DMS153 treated with DMSO at 0.1 percent for 48 hours (cell line): Measurements from ENCODE around the gene LCLAT1.
"Not testable (repeated sequence)": the region's sequence is repeated elsewhere in the genome, so short reads cannot be mapped to it uniquely, and the experiment has no call there.

Experiments used
- DNase-seq: peaks from one replicate; lab custom pipeline; 2025; ENCODE audit not compliant: unreplicated experiment; lab: John Stamatoyannopoulos, UW

The LCLAT1 gene

DNA sequence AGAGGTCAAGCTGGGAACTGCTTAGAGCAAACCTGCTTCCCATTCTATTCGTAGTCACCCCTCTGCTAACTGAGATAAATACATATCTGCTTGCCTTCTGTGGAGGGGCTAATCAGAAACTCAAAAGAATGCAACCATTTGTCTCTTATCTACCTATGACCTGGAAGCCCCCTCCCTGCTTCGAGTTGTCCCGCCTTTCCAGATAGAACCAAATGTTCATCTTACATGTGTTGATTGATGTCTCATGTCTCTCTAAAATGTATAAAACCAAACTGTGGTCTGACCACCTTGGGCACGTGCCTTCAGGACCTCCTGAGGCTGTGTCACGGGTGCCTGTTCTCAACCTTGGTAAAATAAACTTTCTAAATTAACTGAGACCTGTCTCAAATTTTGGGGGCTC is 66.6 kb downstream of the LCLAT1 start:
- DNase-seq, result not testable (repeated sequence)

DNA sequence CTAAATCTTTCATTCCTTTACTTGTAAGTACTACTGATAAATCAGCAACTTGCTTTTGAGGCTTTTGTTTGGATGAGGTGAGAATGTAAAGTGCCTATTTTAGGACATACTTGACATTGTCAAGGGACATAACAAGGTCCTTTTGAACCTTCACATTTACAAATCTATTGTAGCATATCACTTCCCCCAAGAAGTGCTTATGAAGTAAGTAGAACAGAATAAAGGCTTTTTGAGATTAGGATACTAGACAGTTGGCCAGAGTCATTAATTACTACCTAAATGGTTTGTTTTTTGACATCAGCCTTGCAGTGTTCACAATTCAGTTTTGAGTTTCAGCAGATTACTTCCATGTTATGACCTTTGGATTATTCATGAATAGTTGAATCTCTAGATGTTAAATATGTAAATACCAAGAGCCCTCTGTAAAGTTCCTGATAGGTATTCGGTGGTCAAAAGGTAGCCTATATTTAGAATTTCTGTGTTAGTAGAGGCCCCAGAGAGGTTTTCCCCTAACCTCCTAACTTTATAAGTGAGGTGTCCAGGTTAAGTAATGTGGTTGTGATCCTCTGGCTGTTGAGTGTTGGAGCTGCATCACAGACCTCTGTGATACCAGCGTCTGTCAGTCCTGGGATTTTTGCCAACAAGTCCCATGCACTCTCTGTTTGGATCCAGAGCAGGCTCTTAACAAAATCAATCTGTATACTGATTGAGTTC is 67.2 kb downstream of the LCLAT1 start:
- DNase-seq, result no peak

DNA sequence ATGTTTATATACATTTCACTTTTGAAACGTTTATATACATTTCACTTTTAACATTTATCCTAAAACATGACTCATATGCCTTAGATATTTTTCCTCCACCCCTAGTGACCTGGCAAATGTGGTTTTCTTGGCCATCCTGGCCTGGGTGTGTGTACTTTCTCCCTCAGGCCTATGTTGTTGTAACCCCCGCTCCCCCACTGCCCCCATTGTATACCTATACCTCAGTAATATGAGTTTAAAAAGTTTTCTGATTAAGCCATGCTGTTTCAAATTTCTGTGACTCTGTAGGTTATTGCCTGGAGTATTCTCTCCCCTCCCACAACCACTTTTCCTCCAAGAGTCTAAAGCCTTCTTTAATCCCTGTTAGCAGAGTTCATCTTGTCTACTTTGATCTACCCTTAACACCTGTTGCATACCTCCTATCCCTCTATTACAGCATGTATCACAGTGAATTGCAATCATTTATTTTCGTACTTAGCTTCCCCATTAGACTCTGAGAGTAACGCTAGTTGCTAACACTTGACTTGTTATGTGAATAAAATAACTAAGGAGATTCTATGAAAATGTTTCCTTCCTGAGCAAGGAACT is 67.9 kb downstream of the LCLAT1 start:
- no peak for DNase-seq

DNA sequence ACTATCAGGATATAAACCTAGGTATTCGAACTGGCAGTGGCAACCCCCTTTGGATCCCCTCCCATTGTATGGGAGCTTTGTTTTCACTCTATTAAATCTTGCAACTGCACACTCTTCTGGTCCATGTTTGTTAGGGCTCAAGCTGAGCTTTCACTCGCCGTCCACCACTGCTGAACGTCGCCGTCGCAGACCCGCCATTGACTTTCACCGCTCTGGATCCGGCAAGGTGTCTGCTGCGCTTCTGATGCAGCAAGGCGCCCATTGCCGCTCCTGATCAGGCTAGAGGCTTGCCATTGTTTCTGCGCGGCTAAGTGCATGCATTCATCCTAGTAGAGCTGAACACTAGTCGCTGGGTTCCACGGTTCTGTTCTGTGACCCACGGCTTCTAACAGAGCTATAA is 69.1 kb downstream of the LCLAT1 start:
- no peak for DNase-seq

DNA sequence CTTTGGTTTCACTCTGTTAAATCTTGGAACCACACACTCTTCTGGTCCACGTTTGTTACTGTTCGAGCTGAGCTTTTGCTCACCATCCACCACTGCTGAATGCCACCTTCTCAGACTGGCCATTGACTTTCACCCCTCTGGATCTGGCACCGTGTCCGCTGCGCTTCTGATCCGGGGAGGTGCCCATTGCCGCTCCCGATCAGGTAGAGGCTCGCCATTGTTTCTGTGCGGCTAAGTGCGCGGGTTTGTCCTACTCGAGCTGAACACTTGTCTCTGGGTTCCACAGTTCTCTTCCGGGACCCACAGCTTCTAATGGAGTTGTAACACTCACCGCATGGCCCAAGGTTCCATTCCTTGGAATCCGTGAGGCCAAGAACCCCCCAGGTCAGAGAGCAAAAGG is 72.8 kb downstream of the LCLAT1 start:
- DNase-seq, result no peak

DNA sequence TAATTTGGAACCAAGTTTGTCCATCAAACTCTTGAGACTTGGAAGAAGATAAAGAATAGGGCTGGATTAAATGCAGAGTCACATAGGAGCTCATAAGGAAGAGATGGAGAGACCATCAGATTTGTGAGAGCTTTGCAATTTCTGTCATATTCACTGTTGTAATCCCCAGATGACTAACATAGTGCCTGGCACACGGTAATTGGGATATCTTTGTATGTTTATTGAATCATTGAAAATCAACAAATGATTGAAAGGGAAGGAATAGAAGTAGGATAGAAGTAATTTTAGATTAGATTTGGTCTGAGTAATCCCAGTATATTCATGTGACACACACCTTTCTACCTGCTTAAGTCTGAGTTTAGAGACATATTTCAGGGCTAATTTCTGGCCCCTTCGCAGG is 75.4 kb downstream of the LCLAT1 start:
- no peak for DNase-seq

DNA sequence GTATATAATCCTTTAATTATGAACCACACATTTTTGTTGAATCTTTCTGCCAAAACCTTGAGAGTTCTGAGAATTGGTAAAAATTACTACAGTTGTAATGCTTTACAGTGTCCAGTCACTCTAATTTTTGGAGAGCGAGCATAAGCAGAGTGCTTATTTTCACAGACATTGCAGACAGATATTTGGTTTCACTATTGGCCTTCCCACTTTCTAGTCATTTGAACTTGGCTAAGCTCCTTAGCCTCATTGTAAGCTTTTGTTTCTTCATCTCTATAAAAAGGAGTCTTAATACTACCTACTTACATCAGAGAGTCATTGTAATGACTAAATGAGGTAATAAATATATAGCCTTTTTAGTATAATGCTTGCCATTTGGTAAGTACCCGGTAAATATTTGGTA is 80.4 kb downstream of the LCLAT1 start:
- DNase-seq, result no peak

DNA sequence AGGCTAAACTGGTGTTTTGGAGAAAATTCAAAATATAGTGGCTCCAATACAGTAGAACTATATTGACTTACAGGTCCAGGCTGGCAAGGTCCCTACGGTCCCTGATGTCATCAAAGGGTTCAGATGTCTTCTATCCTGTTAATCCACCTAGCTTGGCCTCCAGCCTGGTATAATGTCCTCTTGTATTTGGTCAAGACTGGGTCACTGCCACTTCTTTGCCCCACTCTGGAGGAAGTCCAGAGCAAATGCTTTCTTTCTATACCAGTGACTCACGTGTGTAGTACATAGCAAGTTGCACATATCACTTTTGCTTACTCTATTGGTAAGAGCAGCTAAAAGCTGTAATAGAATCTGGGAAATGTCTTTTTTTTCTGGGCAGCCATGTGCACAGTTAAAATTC is 80.8 kb downstream of the LCLAT1 start:
- no peak for DNase-seq

DNA sequence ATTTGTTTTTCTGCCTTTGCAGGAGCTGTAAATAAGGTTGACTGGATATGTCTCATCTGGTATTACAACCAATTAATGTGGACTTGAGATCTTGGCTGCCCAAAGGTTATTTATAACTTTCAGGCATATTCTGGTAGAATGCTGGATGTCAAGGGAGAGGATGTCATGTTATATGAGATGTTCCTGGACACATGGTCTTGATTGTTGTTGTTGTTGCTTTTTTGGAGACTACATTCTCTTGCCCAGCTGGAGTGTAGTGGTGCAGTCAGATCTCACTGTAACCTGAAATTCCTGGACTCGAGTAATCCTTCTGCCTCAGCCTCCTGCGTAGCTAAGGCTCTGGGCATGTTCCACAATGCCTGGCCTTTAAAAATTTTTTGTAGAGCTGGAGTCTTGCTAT is 83.3 kb downstream of the LCLAT1 start:
- no peak for DNase-seq

DNA sequence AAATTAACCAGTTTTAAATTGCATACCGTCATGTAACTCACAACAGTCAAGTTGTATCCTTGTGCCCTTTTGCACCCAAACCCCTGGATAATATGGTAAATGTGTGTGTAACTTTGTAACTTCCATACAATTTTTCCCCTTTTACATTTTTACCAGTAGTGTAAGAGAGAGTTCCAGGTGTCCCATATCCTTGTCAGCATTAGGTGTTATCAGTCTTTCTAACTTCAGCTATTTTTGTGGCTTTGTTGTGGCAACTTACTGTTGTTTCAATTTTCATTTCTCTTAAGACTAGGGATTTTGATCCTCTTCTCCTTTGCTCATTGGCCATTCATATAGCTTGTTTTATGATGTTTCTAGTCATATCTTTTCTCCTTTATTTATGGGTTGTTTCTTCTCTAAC is 94.6 kb downstream of the LCLAT1 start:
- DNase-seq, result no peak

DNA sequence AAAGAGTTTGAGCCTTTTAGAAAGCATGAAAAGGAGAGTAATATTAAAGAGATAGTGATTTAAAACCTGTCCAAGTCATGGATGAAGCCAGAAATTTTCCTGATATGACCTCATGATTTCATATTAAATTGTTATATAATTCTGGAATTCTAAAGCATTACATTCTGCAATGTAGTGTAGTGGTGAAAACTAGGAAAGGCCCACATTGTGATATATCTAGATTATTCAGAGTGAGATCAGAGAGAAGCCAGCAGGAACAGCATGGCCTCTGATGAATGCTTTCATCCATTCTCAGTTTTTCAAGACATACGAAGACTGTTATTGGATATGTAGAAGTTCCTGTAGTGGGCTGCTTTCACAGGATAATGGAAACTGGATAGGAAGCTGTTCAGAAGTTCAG is 98.8 kb downstream of the LCLAT1 start:
- no peak for DNase-seq

DNA sequence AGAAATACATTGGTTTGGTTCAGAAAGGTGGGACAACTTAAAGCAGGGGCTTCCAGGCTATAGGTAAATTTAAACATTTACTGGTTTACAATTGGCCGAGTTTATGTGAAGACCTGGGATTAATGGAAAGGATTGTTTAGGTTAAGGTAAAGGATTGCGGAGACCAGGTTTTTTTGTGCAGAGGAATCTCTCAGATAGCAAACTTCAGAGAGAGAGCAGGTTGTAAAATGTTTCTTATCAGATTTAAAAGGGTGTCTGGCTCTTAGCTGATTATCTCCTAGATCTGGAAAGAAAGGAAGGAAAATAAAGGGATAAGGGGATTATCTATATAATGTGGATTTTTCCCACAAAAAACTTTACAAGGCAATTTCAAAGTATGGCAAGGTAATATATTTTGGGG is 101.3 kb downstream of the LCLAT1 start:
- DNase-seq, result no peak

DNA sequence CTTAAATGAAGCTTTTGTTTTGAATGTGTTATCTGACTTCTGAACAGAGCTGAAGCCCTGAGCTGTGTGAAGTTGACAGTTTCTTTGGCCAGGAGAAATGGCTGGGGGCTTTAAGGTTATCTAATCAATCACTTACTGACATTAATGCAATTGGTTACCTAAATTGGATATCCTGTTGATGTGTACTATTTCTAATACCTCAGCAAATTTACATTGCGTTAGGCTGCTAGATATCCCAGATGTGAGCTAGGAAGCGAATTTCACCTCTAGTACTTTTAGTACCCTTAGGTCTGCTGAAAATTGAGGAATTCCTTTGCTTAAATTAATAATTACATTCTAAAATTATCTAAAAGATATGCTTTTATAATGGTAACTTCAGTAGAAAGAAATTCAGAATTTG is 102.0 kb downstream of the LCLAT1 start:
- DNase-seq, result no peak

DNA sequence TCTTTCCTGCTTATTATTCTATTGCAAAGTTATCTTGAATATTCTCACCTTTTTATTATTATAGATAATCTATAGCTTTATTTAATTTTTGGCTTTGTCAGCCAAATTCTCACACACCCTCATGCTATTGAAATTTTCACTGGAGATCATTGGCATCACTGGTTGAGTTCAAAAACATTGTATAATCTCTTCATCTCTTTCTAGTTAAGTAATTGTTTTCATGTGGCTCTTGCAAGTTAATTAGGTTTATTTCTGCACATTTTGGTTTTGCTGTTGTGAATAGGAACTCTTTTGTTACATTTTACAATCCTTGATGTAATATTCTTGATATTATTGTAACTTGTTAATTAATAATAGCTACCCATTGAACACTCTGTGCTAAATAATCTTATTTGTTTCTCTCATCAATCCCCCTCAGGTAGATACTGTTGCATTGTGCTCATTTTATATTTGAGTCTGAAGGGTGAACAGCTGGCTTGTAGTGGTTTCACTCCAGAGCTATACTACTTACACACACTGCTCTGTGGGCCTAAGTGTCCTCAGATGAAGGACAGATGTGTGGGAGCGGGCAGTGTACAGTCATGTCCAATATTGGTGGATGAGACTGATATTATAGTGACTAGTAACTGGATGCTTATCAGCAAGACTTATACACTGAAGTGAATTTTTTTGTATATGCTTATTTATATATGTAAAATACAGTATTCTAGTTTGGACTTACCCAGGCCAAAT is 112.7 kb downstream of the LCLAT1 start:
- no peak for DNase-seq

DNA sequence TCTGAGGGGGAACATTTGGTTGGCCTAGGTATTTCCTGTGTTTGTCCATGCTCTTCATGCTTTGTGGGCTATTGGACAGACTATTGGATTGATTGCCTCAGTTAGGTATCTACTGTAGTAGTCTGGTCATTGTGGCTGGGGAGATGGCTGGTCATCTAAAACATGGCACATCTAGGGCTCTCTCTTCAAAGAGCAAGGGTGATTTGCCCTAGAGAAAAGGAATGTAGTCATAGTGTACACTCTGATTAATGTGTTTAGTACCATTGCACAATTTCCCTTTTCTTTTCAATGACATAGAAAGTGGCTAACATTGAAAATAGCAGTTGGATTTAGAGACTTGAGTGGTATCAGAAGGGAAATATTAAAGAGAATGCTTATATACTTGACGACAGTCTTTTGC is 114.3 kb downstream of the LCLAT1 start:
- no peak for DNase-seq

DNA sequence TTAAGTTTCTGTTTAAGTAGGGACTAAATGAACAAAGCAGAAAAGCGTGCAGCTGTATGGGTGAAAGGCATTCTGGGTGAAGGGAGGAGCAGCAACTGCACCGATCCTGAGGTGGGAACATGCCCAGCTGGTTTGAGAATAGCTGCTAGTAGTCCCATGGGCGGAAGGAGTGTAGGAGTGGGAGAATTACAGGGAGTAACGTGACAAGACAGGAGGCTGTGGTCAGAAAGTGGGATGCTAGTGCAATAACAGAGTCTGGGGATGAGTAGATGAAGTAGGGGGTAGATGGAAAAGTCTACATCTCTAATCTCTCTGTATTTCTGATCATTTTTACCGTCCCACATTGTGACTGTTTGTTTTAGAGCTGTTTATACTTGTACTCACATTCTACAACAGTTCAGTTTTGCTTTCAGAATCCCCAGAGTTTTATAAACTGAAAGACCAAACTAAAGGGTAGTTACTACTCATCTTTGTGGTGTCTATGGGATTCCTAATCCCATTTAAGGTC is 118.9 kb downstream of the LCLAT1 start:
- no peak for DNase-seq

DNA sequence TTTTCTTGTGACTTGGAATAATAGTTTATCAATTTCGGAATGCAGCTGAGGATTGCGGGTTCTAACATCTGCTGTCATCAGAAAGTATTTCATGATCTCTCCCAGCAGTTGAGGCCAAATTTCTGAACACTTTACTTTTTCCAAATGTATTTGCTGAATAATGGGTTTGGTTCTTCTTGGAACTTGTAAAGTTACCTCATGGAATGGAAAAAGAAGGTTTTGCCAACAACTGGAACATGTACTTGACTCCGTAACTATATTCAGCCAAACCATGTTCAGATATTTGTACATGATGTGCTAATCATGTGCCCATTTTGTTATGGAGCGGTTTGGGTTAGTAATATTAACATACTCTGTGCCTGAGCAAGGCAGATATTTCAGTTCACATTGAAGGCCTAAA is 119.6 kb downstream of the LCLAT1 start:
- DNase-seq, result no peak

DNA sequence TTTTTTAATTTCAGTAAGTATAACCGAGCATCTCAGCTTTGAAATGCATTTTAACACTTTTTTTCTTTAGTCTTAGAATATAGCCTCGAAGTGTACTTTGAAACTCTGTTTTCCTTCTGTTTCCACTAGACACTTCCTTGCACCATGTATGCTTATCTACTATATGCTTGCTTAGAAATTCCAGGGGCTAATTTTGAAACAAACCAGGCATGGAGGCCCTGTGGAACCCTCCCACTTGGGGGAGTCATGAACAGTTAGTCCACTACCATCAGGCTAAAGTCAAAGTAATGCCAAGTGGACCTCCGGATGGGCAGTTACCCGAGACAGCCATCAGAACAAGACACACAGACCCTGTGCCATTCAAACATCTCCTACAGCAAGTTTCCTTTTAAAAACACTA is 120.3 kb downstream of the LCLAT1 start:
- DNase-seq, result no peak

DNA sequence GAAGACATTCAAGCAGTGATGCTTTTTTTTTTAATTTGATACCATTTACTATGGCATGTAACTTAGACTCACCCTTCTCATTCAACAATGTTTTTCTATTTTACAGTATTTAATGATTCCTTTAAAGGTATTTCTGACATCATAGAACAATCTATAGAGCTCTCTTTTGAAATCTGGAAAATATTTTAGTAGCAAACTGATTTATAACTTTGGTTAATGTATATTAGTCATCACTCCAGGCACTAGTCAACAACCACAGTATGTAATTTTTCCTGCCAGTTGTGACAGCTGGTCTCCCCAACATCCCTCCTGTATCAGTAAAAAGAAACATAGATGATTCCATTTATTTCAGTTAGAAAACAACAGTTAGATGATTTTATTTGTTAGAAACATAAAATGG is 122.9 kb downstream of the LCLAT1 start:
- DNase-seq, result no peak

DNA sequence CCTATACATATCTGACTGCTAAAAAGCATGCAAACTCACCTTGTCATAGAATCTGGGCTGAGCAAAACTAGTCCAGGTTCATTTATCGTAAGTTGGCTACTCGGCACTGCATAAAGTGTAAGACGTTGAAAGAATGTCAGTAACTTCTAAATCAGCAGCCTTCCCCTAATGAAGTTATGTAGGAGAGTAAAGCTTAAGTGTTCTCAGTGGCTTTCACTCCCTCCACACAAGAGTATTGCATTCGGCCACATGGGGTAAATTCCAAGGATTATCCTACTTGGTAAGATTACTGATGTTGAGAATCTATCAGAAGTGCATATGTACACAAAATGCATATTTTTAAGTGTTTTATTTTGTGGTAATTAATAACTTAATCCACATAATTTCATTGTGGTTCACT is 130.1 kb downstream of the LCLAT1 start:
- DNase-seq, result no peak

DNA sequence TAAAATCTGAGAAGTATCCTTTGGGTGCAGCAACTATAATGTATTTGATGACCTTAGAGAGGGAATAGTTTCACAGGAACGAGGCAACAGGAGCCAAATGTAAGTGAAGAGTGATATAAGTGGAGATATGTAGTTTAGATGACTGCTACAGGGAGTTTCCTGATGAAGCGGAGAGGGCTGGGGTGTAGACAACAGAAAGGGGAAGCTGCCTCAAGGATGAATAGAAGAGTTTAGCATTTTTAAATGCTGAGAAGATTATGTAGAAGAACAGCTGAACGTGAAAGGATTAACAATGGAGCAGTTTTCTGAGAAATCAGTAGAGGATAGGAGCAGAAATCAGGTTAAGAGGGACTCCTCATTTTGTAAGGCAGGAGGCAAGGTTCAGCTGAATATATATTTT is 133.3 kb downstream of the LCLAT1 start:
- no peak for DNase-seq

DNA sequence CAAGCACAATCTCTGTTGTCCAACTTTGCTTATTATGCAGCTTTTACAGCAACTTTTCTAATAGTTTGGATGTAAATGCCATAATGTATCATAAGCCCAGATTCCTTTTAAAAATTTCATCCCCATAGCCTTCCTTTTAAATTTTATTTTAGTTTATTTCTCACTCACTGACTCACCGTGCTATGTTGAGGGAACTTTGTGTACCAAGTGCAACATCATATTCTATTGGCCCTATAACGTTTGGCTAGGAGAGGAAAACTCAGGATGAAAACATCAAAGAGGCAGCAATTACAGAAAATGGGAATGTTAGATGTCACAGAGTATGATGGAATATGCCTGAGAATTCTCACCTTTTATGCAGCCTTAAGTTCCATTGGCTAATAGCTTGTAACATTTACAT is 135.5 kb downstream of the LCLAT1 start:
- DNase-seq, result no peak
